Testis (tissue), 3 donors: Measurements from ENCODE around the gene EDC3. TPM values are rescaled to one million over a fixed set of nuclear protein-coding genes. Genes with fewer than 3 reads are reported as not detected.
A peak's percentile ranks its signal among the peaks of the same experiment; 100 is the strongest.

ENCODE experiments used
- DNase-seq: peaks from one replicate; pipeline ENCODE4 v3.0.0-alpha.2; 2019
- H3K27ac ChIP-seq, 2 donors: fragments of 200-600 bp; sonication (generic); one replicate each; pipeline ENCODE4 v1.5.1; 2019
- H3K27me3 ChIP-seq: fragments of 200-600 bp; sonication (generic); one replicate; pipeline ENCODE4 v1.5.1; 2019
- H3K36me3 ChIP-seq: fragments of 200-600 bp; sonication (generic); one replicate; pipeline ENCODE4 v1.5.1; 2017; ENCODE audit warnings: low read depth; ENCODE audit errors: missing control alignments
- H3K4me1 ChIP-seq: fragments of 200-600 bp; sonication (generic); one replicate; pipeline ENCODE4 v1.5.1; 2019
- H3K4me3 ChIP-seq, 2 donors: fragments of 200-600 bp; sonication (generic); one replicate each; pipeline ENCODE4 v1.5.1; 2017 to 2019
- H3K9me3 ChIP-seq: fragments of 200-600 bp; sonication (generic); one replicate; pipeline ENCODE4 v1.5.1; 2017
- POLR2A ChIP-seq: fragments of 450-650 bp; IDR thresholded peaks from one replicate; pipeline ENCODE4 v1.6.1; 2017; ENCODE audit warnings: antibody characterized with exemption, mild to moderate bottlenecking, moderate library complexity
- WGBS, 2 donors: methylation state at CpG; one replicate each; pipeline ENCODE4 v1.1.5; 2018; 5-methylcytosine and 5-hydroxymethylcytosine counted together
- intact Hi-C: fragments of 100-400 bp; cut with DNase I; formaldehyde crosslinking; loops from one replicate; pipeline ENCODE4 v1.15.1; 2023; ENCODE audit warnings: low total_unique reads
- polyA plus RNA-seq: library from polyadenylated mRNA; stranded (reverse); fragments of 350-450 nt; fragmentation: Illumina TruSeq; extraction: RNeasy Lipid Tissue Mini Kit (QIAGEN cat#74804); gene quantifications from one replicate; pipeline ENCODE4 v1.2.3, GENCODE V29; 2014; ENCODE audit warnings: low read depth, low replicate concordance; ENCODE audit not compliant: insufficient read depth
- total RNA-seq, 2 donors: library from RNA; depleted of rRNA; stranded (reverse); fragments of >200 nt; gene quantifications; one replicate each; pipeline ENCODE4 v1.2.3, GENCODE V29; 2016
- TF ChIP-seq, protein P1 (sequence below), 3 experiments: fragments of 450-650 bp in 2 of 3; fragments of 200-600 bp in 1 of 3; sonication (generic) in 1 of 3; IDR thresholded peaks; one replicate each; pipeline ENCODE4 v1.5.1; 2016 to 2019; ENCODE audit warnings: antibody characterized with exemption in 3 of 3, mild to moderate bottlenecking in 2 of 3, moderate library complexity in 1 of 3

EDC3 gene
- total and polyA plus RNA-seq, 3 donors from 2014 or later = 53.8 to 96.0 (median 56.5) TPM

DNA sequence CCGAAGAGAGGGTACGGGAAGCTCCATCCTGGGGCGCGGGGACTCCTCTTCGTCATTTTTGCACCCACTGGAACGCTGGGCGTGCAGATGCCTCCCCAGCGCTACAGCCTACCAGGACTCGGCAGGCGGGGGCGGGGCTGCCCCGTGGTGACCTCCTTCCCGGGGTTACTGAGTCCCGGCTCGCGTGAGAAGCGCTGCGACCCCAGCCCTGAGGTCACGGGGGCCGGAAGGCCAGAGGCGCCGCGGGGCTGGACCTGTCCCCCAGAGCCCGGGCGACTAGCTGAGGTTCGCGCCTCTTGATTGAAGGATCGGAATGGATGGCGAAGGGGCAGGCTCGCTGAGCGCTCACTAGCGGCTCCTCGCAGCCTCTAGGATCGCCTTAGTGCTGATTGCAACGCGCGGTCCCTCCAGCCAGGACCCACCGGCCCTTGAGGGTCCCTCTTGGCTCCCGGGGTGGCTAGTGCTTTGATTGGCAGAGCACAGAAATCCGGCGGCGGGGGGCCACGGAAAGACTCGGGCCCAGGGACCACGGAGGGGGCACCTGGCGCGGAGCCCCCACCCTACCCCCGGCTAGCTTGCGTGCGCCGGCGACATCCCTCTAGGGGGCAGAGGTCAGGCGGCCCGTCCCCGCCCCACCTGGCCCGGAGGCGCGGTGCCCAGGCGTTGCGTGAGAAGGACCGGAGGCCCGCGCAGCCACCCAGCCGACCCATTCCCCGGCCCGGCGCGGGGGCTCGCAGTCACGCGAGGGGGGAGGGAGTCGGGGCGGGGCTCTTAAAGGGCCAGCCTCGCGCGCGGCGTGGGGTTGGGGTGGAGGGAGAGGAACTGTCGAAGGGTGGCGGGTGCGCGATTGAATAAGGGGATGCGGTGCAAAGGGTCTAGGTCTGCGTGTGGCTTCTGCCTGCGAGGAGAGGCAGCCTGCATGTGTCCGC, 30.3 kb upstream of the EDC3 start:
- Histone ChIP-seq H3K4me3 (peak overlapping the region; percentile 54 to 59), H3K36me3 (no peaks in the 10 kb centered on the region), H3K4me1 (peaks cover 12% of the 10 kb centered on the region), H3K27me3 (no peaks in the 10 kb centered on the region), H3K27ac (no peak overlapping the region), H3K9me3 (no peaks in the 10 kb centered on the region)
- 3 to 6% methylated on average over 7 to 63 of the region's 86 CpGs for WGBS, 2 donors
- TF ChIP-seq, protein P1, sequence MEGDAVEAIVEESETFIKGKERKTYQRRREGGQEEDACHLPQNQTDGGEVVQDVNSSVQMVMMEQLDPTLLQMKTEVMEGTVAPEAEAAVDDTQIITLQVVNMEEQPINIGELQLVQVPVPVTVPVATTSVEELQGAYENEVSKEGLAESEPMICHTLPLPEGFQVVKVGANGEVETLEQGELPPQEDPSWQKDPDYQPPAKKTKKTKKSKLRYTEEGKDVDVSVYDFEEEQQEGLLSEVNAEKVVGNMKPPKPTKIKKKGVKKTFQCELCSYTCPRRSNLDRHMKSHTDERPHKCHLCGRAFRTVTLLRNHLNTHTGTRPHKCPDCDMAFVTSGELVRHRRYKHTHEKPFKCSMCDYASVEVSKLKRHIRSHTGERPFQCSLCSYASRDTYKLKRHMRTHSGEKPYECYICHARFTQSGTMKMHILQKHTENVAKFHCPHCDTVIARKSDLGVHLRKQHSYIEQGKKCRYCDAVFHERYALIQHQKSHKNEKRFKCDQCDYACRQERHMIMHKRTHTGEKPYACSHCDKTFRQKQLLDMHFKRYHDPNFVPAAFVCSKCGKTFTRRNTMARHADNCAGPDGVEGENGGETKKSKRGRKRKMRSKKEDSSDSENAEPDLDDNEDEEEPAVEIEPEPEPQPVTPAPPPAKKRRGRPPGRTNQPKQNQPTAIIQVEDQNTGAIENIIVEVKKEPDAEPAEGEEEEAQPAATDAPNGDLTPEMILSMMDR (IDR thresholded peaks at IDR 0.05) = no peak
- TF ChIP-seq POLR2A = no peak
- intact Hi-C loops = no loop called here
- DNase-seq = peak; percentile 36

DNA sequence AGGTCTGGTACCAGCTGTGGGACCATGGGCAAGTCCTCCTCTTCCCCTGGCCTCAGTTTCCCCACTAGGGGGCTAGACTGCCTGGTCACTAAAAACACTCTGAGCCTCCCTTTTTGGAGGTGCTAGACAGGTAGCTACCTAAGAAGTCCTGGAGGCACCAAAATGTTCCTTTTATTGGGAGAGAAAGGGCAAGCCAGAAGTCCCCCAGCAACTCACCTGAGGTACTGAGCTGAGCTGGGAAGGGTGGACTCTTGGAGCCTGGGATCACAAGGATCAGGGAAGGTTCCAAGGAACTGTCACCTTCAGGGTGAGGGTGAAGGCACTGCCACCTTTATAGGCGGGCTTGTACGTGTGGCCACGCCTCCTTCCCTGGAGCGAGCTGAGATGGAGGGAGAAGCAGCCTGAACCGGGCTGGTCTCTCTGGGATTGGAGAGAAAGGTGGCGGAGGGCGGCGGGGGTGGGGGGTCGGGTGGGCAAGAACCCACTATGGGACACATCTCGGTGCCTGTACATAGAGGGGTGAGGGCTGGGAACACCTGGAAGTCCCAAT, 29.5 kb upstream of the EDC3 start, which contains the start of gene CYP1A1:
TSS of gene CYP1A1 (minus strand) at position 304 of the 550 bp plus-strand sequence. CDS start 2,431 bp downstream, outside the sequence.
- intact Hi-C loops = no loop called here

DNA sequence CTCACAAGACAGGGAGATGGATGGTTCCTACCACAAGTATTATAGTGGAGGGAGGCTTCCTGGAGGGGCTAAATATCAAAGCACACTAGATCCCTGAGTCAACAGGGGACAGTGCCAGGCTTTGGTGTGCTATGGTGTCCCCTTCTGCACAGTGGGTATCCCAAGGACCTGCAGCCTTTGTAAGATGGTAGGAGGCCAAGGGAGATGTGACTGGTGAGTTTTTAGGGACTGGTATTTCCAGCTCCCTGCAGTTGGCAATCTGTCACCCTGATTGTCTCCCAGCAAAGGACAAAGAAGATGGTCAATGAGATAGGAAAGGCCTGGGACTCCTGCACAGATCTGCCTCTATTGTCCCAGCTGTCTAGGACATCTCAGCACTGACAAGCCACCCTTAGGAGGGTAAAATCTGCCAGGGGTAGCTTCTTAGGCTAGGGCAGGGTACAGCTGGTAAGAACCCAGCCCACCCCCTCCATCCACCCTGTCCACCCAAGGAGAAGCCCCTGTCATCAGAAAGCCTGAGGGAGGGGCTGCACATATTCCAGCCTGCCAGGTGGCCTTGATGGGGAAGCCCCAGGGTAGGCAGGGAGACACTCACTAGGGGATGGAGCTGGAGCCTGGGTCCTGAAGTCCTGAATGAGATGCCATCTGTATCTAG, 28.9 kb upstream of the EDC3 start:
- H3K4me3 ChIP-seq = no peak overlapping the region
- peaks cover 12% of the 10 kb centered on the region for H3K4me1 ChIP-seq
- H3K27ac ChIP-seq = no peak overlapping the region
- no peak for DNase-seq
- H3K36me3 ChIP-seq = no peaks in the 10 kb centered on the region
- H3K9me3 ChIP-seq = no peaks in the 10 kb centered on the region
- H3K27me3 ChIP-seq = no peaks in the 10 kb centered on the region
- TF ChIP-seq, protein P1 (IDR thresholded peaks at IDR 0.05) = no peak
- no peak for TF ChIP-seq POLR2A
- intact Hi-C loops = no loop called here

More for the DNA sequence above, 29.5 kb upstream of the EDC3 start, which contains the start of gene CYP1A1:
- Histone ChIP-seq H3K9me3 (no peaks in the 10 kb centered on the region), H3K27me3 (no peaks in the 10 kb centered on the region), H3K36me3 (no peaks in the 10 kb centered on the region), H3K4me3 (peak within 1 kb of the TSS; percentile 54 to 59), H3K4me1 (peaks cover 12% of the 10 kb centered on the region), H3K27ac (no peak within 1 kb of the TSS)
- peak; percentile 28 for DNase-seq
- WGBS, 2 donors = 1% methylated on average over 6 to 9 of the region's 10 CpGs
- TF ChIP-seq, protein P1 (IDR thresholded peaks at IDR 0.05) = no peak
- TF ChIP-seq POLR2A = no peak

DNA sequence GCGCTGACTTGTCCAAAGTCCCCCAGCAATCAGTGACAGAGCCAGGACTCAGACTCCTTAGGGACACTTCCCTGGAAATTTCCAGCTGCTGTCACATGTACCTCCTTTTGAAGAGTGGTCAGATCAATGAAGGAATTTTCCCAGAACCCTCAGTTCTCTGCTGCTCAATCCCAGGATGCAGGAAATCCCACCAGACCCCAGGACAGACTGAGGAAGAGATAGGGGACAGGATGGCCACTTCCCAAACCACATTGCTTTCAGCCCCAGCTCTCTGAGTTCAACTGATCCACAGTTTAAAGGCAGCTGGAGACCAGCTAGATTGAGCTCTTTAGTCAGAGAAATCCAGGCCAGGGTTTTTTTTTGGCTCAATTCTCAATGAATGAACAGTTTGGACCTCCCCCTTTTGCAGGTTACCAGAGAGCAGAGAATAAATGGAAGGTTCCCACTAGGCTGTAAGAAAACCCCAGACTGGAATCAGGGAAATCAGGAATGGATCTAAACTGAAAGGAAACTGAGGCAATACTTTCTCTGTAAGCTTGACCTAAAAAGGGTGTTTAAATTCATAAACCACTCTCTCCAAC, 28.0 kb upstream of the EDC3 start:
- DNase-seq = peak; percentile 21
- intact Hi-C loops = no loop called here

More for the DNA sequence above, 28.0 kb upstream of the EDC3 start:
- no peak overlapping the region for H3K4me3 ChIP-seq
- H3K9me3 ChIP-seq = no peaks in the 10 kb centered on the region
- no peaks in the 10 kb centered on the region for H3K27me3 ChIP-seq
- no peak overlapping the region for H3K27ac ChIP-seq
- peaks cover 12% of the 10 kb centered on the region for H3K4me1 ChIP-seq
- no peaks in the 10 kb centered on the region for H3K36me3 ChIP-seq
- TF ChIP-seq, protein P1 (IDR thresholded peaks at IDR 0.05) = no peak
- no peak for TF ChIP-seq POLR2A
- 64 to 88% methylated on average over 1 of the region's 1 CpG for WGBS, 2 donors
